Esophagus muscularis mucosa (tissue), 4 donors: ENCODE data around the gene ARL8B. TPM values are rescaled to one million over a fixed set of nuclear protein-coding genes. Genes with fewer than 3 reads are reported as not detected.

ENCODE experiments used
- DNase-seq: peaks from one replicate; pipeline ENCODE4 v3.0.0-alpha.2; 2017; ENCODE audit errors: extremely low spot score
- H3K27ac ChIP-seq, 4 donors: fragments of 200-600 bp; sonication (generic); replicated peaks in 1 of 4; 1 replicate in 3 of 4; 2 replicates in 1 of 4; pipeline ENCODE4 v1.5.1; 2016 to 2019; ENCODE audit warnings: mild to moderate bottlenecking in 1 of 4
- H3K27me3 ChIP-seq, 4 donors: fragments of 200-600 bp; sonication (generic); one replicate each; pipeline versions ENCODE4 v1.5.1 to v1.6.0; 2016 to 2019
- H3K36me3 ChIP-seq, 4 donors: fragments of 200-600 bp; sonication (generic); one replicate each; pipeline ENCODE4 v1.5.1; 2016 to 2019
- H3K4me1 ChIP-seq, 4 donors: fragments of 200-600 bp; sonication (generic); one replicate each; pipeline ENCODE4 v1.5.1; 2016 to 2019
- H3K4me3 ChIP-seq, 4 donors: fragments of 200-600 bp; sonication (generic); 1 replicate in 2 of 4; 2 replicates in 2 of 4; pipeline ENCODE4 v1.5.1; 2016 to 2019; ENCODE audit warnings: mild to moderate bottlenecking in 4 of 4, moderate library complexity in 1 of 4
- H3K9me3 ChIP-seq, 4 donors: fragments of 200-600 bp; sonication (generic); 1 replicate in 3 of 4; 2 replicates in 1 of 4; pipeline ENCODE4 v1.5.1; 2016 to 2019
- EP300 ChIP-seq: sonication (generic); formaldehyde crosslinking; IDR thresholded peaks from one replicate; pipeline ENCODE4 v1.6.1; 2017; ENCODE audit warnings: antibody characterized with exemption
- POLR2A ChIP-seq: fragments of 450-650 bp; IDR thresholded peaks from one replicate; pipeline ENCODE4 v1.6.1; 2017; ENCODE audit warnings: antibody characterized with exemption, moderate library complexity, mild to moderate bottlenecking, low read depth
- POLR2AphosphoS5 ChIP-seq, 2 donors: sonication (generic); formaldehyde crosslinking; IDR thresholded peaks; one replicate each; pipeline ENCODE4 v1.6.1; 2017; ENCODE audit warnings: antibody characterized with exemption in 2 of 2
- WGBS: methylation state at CpG from one replicate; pipeline ENCODE4 v1.1.5; 2018; 5-methylcytosine and 5-hydroxymethylcytosine counted together
- intact Hi-C: fragments of 100-400 bp; cut with DNase I; formaldehyde crosslinking; loops from one replicate; pipeline ENCODE4 v1.15.1; 2023
- total RNA-seq, 4 donors: library from RNA; depleted of rRNA; stranded (reverse); fragments of >200 nt; gene quantifications; one replicate each; pipeline versions ENCODE4 v1.1.0 to v1.2.1, GENCODE V29; 2016
- TF ChIP-seq, protein P1 (sequence below), 3 experiments: fragments of 200-600 bp in 2 of 3; fragments of 450-650 bp in 1 of 3; sonication (generic) in 2 of 3; IDR thresholded peaks; one replicate each; pipeline ENCODE4 v1.5.1; 2017 to 2019; ENCODE audit warnings: antibody characterized with exemption in 3 of 3, mild to moderate bottlenecking in 2 of 3, moderate library complexity in 1 of 3

Gene ARL8B
- total RNA-seq, 4 donors from 2014 or later = 40.6 to 47.1 (median 43.8) TPM

DNA sequence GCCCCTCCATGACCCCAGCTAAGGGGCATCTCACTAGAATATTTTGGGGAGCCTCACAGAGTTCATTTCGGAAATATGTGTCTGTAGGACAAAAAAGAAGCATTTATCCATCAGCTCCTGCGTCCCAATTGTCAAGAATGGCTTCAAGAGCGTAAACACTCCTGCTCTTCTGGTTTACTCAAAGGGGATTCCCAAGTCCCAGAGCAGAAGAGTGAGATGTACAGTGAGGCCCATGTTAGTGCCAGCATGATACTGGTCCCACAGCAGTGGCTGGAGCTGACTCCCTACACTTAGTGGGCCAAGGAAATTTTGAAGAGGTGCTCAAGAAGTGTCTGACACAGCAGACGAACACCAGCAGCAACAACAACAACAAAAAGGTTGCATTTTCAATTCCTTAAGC, 34.9 kb upstream of the ARL8B start:
- TF ChIP-seq POLR2A = no peak
- TF ChIP-seq POLR2AphosphoS5 (IDR thresholded peaks at IDR 0.05) = no peak
- no peak for TF ChIP-seq EP300
- TF ChIP-seq, protein P1, sequence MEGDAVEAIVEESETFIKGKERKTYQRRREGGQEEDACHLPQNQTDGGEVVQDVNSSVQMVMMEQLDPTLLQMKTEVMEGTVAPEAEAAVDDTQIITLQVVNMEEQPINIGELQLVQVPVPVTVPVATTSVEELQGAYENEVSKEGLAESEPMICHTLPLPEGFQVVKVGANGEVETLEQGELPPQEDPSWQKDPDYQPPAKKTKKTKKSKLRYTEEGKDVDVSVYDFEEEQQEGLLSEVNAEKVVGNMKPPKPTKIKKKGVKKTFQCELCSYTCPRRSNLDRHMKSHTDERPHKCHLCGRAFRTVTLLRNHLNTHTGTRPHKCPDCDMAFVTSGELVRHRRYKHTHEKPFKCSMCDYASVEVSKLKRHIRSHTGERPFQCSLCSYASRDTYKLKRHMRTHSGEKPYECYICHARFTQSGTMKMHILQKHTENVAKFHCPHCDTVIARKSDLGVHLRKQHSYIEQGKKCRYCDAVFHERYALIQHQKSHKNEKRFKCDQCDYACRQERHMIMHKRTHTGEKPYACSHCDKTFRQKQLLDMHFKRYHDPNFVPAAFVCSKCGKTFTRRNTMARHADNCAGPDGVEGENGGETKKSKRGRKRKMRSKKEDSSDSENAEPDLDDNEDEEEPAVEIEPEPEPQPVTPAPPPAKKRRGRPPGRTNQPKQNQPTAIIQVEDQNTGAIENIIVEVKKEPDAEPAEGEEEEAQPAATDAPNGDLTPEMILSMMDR (IDR thresholded peaks at IDR 0.05) = no peak
- no peak overlapping the region for H3K4me3 ChIP-seq
- H3K36me3 ChIP-seq = no peaks in the 10 kb centered on the region
- H3K4me1 ChIP-seq = no peaks in the 10 kb centered on the region
- intact Hi-C loops = no loop called here
- 74% methylated on average over 4 of the region's 4 CpGs for WGBS
- H3K9me3 ChIP-seq = no peaks in the 10 kb centered on the region
- DNase-seq = no peak
- no peak overlapping the region for H3K27ac ChIP-seq
- H3K27me3 ChIP-seq = no peaks in the 10 kb centered on the region

DNA sequence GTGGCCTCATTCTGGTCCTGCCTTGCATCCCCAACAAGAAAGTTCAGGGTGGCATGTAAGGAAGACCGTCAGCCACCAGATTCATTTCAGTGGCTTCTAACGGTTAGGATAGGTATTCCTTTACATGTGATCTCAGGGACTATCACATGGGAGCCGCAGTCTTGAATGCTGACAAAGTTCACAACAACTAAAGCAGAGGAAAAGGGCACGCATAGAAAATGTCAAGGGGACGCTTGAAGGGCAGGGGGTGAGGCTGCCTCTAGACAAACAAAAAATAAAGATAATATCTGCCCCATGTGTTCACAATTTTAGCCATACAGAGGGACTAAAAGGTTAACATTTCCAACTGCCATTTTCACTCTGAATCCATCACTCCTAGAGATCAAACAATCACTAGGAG, 31.9 kb upstream of the ARL8B start:
- peaks cover 0 to 3% (median 0%) of the 10 kb centered on the region in 4 donors for H3K4me1 ChIP-seq

DNA sequence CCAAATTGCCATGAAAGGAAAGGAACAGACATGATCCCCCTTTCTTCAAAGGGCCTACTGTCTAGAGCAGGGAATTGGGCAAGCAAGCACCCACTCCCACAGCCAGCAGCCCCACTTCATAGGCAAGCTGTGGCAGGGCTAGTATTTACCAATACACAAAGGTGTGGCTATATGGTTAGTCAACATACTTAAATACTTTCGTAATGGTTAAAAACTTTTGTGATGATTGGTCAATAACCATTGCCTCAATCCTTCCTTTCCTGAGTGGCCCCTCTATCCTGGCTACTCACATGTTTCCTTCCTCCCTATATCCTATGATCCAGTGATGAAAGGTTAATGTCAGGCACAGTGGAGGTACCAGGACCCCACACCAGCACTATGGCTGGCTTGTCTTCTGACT, 30.1 kb upstream of the ARL8B start:
- no peak for DNase-seq
- no peak for TF ChIP-seq EP300
- TF ChIP-seq POLR2AphosphoS5 (IDR thresholded peaks at IDR 0.05) = no peak
- no peak for TF ChIP-seq POLR2A
- TF ChIP-seq, protein P1 (IDR thresholded peaks at IDR 0.05) = no peak
- Histone ChIP-seq H3K36me3 (no peaks in the 10 kb centered on the region), H3K4me1 (peaks cover 5 to 18% (median 13%) of the 10 kb centered on the region in 4 donors), H3K27me3 (peaks cover 0 to 5% (median 0%) of the 10 kb centered on the region in 4 donors), H3K4me3 (no peak overlapping the region), H3K9me3 (no peaks in the 10 kb centered on the region), H3K27ac (no peak overlapping the region)
- intact Hi-C loops = no loop called here
- WGBS = 73% methylated on average over 1 of the region's 1 CpG

More for the DNA sequence above, 31.9 kb upstream of the ARL8B start:
- no peak overlapping the region for H3K4me3 ChIP-seq
- TF ChIP-seq POLR2A = no peak
- TF ChIP-seq POLR2AphosphoS5 (IDR thresholded peaks at IDR 0.05) = no peak
- no peak for TF ChIP-seq EP300
- TF ChIP-seq, protein P1 (IDR thresholded peaks at IDR 0.05) = no peak
- 91% methylated on average over 4 of the region's 5 CpGs for WGBS
- no peaks in the 10 kb centered on the region for H3K36me3 ChIP-seq
- DNase-seq = no peak
- intact Hi-C loops = no loop called here
- no peaks in the 10 kb centered on the region for H3K27me3 ChIP-seq
- H3K27ac ChIP-seq = no peak overlapping the region
- no peaks in the 10 kb centered on the region for H3K9me3 ChIP-seq

DNA sequence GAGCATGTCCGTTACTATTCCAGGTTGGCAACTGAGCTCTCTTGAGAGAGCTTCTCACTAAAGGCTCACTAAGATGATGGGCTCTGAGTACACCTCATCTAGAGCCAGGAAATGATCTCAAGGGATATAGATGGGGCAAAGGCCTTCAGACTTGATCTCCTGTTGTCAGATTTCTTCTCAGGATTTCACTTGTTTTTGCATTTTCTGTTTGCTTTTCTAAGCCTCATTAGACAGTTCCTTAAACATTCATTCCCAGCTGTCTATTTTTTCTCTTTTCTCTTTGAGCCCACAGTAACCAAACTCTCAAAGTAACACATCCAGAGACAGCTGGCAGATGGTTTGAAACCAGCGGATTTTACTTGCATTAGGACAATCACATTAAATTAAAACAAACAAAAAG, 28.4 kb upstream of the ARL8B start:
- H3K4me1 ChIP-seq = peaks cover 5 to 18% (median 13%) of the 10 kb centered on the region in 4 donors
- no peaks in the 10 kb centered on the region for H3K36me3 ChIP-seq
- TF ChIP-seq, protein P1 (IDR thresholded peaks at IDR 0.05) = no peak
- TF ChIP-seq EP300 (no peak), POLR2A (no peak), POLR2AphosphoS5 (IDR thresholded peaks at IDR 0.05) (no peak)
- peaks cover 0 to 5% (median 0%) of the 10 kb centered on the region in 4 donors for H3K27me3 ChIP-seq
- no peaks in the 10 kb centered on the region for H3K9me3 ChIP-seq
- H3K4me3 ChIP-seq = no peak overlapping the region
- 63% methylated on average over 2 of the region's 2 CpGs for WGBS
- DNase-seq = no peak
- intact Hi-C loops = no loop called here
- H3K27ac ChIP-seq = no peak overlapping the region

DNA sequence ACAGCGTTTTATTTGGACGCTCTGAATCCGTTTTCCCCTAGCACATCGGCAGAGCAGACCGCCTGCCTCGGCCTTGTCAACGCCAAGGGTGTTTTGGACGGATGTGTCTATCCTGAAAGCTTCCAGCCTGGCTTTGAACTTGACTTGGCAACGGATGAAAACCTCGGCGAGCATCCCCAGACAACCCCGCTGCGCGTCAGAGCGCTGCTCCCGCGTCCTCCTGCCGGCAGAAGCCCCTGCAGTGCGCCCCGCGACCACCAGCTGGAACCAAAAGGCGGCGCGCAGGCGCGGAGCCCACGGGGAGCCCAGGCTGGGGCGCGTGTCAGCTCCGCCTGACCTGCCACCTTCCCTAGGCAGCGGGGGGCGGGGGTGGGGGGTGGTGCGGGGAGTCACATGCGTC, 26.2 kb upstream of the ARL8B start:
- intact Hi-C loops = no loop called here
- Histone ChIP-seq H3K4me3 (peak overlapping the region; percentile 27 to 51 (median 44)), H3K27ac (peak overlapping the region in 2 of 4 donors; percentile 36 to 68), H3K4me1 (peaks cover 5 to 18% (median 13%) of the 10 kb centered on the region in 4 donors), H3K36me3 (no peaks in the 10 kb centered on the region), H3K9me3 (no peaks in the 10 kb centered on the region), H3K27me3 (peaks cover 0 to 5% (median 0%) of the 10 kb centered on the region in 4 donors)
- 3% methylated on average over 8 of the region's 34 CpGs for WGBS
- no peak for DNase-seq
- peak in 1 of 2 donors; percentile 32 for TF ChIP-seq POLR2AphosphoS5 (IDR thresholded peaks at IDR 0.05)
- no peak for TF ChIP-seq POLR2A
